GM19240 (cell line): ENCODE data around the gene TEX36.
A peak's percentile ranks its signal among the peaks of the same experiment; 100 is the strongest.
"Not testable (repeated sequence)": the region's sequence is repeated elsewhere in the genome, so short reads cannot be mapped to it uniquely, and the experiment has no call there.

Experiments used
- DNase-seq: peaks from one replicate; pipeline ENCODE4 v3.0.0; 2011; ENCODE audit warnings: low spot score; ENCODE audit not compliant: insufficient read length

Gene TEX36

GRCh38 chr10:125634606-125635005 lies 48.4 kb downstream of the TEX36 start:
- no peak for DNase-seq

- DNase-seq: no peak
Measured at GRCh38 chr10:125633517-125633999, 49.4 kb downstream of the TEX36 start.

GRCh38 chr10:125631806-125632205 lies 51.2 kb downstream of the TEX36 start:
- DNase-seq: no peak

- DNase-seq: peak; percentile 11
Measured at GRCh38 chr10:125629758-125630376, 53.1 kb downstream of the TEX36 start.

GRCh38 chr10:125628104-125629049 lies 54.6 kb downstream of the TEX36 start:
- DNase-seq: no peak

GRCh38 chr10:125627646-125628045 lies 55.3 kb downstream of the TEX36 start:
- DNase-seq: no peak

GRCh38 chr10:125626671-125627070 lies 56.3 kb downstream of the TEX36 start:
- DNase-seq: no peak

GRCh38 chr10:125625586-125625985 lies 57.4 kb downstream of the TEX36 start:
- DNase-seq: no peak

- DNase-seq: no peak
Measured at GRCh38 chr10:125624800-125625199, 58.2 kb downstream of the TEX36 start.

GRCh38 chr10:125621052-125621451 lies 61.9 kb downstream of the TEX36 start:
- no peak for DNase-seq

GRCh38 chr10:125620401-125620800 lies 62.6 kb downstream of the TEX36 start:
- no peak for DNase-seq

GRCh38 chr10:125613062-125613461 lies 69.9 kb downstream of the TEX36 start:
- not testable (repeated sequence) for DNase-seq

- no peak for DNase-seq
Measured at GRCh38 chr10:125611756-125612155, 71.2 kb downstream of the TEX36 start.

- DNase-seq: no peak
Measured at GRCh38 chr10:125611216-125611615, 71.7 kb downstream of the TEX36 start.

GRCh38 chr10:125609859-125610258 lies 73.1 kb downstream of the TEX36 start:
- no peak for DNase-seq

- DNase-seq: no peak
Measured at GRCh38 chr10:125608474-125608873, 74.5 kb downstream of the TEX36 start.

- DNase-seq: no peak
Measured at GRCh38 chr10:125607689-125608290, 75.2 kb downstream of the TEX36 start.

GRCh38 chr10:125606414-125607010 lies 76.5 kb downstream of the TEX36 start:
- no peak for DNase-seq
